Measurements from ENCODE around the gene SESN2.

The SESN2 gene

DNA sequence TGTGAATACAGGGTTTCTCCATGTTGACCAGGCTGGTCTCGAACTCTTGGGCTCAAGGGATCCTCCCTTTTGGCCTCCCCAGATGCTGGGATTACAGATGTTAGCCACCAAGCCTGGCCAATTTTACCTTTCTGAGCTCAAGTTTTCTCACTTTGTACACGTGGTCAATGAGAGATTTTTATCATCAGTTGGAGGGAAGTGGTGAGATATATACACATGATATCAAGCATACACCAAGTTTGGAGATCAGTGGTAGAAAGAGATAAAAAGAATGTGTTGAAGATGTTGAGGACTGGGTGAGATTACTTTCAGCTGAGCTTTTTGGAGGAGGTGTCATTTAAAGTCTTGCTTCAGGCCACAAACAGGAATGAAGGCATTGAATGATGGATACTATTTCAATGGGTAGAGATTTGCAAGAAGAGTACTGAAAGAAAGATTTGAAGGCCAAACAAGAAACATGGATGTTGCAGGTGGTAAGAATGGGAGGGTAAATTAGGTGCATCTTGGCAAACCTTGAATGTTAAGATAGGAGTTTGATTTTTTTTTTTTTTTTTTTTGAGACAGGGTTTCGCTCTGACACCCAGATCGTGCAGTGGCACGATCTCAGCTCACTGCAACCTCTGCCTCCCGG is 3.0 kb upstream of the SESN2 start:
- no peak for DNase-seq

DNA sequence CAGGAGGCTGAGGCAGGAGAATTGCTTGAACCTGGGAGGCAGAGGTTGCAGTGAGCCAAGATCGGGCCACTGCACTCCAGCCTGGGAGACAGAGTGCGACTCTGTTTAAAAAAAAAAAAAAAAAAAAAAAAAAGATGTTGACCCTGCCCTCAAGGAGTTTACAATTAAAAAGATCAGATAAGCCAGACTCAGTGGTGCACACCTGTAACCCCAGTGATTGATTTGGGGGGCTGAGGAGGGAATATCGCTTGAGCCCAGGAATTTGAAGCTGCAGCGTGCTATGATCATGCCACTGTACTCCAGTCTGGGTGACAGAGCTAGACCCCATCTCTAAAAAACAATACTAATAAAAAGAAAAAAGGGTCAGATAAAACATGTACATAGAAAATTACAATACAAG is 1.6 kb upstream of the SESN2 start:
- DNase-seq, result no peak

DNA sequence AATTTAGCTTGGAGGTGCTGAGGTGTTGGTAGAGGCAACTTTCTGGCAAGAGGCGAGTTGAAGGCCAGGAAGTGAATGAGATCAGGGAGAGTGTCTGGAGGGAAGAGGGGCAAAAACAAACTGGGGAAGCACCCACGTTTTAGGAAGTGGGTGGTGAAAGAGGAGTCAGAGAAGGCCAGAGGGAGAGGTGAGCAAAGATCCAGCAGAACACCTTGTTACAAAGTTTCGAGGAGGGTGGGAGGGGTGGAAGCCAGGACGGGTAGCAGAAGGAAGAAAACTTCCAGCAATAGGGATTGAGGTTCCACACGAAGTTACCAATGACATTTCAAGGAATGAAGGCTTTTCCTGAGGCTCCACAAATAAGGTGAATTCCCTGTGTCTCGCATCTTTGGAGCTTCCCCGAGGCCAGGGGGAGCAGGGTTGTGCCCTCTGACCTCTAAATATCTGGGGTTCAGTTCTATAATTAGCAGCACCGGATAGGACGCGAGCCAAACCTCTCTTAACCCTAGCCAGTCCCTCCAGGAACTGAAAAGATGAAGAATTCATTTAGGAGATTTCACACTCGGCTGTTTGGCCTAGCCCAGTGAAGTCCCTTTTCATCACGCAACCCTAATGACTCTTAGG is 578 bp upstream of the SESN2 start:
- no peak for DNase-seq

DNA sequence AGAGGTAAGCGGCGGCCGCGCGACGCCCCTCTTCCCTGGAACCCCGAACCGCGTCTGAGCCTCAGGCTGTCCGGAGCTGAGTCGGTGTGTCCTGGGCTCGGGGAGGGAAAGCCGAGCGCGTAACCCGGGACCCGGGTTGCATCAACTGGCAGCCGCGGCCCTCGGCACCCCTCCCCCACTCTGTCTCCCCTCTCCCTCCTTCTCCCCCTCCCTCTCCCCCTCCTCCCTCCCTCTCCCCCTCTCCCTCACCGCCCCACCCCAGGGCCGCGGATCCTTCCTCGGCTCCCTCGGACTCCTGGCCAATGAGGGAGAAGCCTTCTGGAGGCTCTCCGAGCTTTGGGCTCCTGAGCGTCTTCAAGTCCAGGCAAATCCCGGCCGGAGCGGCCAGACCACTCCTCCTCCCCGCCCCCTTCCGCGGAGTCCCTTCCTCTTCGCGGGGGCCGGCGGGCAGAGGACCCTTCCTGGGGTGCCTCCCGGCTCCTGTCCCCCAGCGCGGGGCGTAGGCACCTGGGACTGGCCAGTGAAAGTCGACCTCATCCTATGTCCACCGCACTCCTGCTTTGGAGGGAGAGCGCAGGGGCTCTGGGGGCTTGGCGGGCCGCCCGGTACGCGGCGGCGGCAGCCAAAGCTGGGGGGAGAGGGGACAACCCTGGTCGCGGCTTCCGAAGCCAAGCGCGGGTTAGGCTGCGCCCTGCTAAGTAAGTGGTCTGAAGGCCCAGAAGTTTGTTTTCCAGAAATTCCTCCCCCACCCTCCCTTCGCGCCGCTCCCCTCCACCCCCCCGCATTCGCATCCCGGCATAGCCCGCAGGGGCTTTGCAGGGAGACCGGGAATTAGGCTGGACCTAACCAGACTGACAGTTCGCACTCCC is 850 bp downstream of the SESN2 start:
- DNase-seq, result peak; percentile 40

DNA sequence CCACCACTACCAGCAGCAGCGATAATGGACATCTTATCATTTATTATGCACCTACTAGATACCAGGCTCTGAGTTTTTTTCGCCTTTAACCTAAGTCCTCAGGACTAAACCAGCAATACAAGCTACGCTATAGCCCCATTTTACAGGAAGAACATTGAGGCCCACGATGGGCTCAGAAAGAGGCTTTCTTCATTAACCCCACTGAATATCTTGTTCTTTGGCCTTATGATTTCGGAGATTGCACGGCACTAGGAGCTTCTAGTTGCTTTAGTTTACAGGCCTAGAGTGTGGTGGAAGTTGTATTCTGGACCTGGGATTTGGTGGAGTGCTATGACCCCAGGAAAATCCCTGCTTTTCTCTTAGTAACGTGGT is 1.5 kb downstream of the SESN2 start:
- DNase-seq, result no peak

DNA sequence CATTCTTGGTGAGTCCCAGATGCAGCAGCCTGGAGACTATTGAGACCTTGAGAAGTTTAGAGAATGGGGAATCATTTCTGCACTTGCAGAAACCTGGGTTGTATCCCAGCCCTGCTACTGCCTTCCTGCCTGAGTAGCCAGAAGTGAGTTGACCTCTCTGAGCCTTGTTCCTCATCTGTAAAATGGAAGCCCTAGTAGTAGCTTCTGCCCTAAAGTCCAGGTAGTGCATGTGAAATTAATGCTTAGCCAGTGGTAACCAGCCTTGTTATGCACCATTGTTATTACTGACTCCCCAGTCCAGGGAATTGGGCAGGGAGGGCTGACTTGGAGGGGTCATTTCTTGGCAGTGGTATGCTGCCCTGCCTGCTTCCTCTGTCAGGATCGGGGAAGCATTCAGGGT is 5.6 kb downstream of the SESN2 start:
- no peak for DNase-seq

DNA sequence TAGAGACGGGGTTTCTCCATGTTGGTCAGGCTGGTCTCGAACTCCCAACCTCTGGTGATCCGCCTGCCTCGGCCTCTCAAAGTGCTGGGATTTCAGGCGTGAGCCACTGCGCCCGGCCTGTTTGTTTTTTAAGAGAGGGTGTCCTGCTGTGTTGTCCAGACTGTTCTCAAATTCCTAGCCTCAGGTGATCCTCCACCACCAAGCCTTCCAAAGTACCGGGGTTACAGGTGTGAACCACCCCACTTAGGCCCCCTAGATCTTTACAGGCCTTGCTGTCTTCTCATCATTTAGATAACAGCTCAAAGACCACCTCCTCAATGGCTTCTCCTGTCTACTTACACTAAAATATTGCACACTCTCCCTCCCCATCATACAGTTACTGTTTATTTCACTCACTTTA is 6.3 kb downstream of the SESN2 start:
- DNase-seq, result no peak

DNA sequence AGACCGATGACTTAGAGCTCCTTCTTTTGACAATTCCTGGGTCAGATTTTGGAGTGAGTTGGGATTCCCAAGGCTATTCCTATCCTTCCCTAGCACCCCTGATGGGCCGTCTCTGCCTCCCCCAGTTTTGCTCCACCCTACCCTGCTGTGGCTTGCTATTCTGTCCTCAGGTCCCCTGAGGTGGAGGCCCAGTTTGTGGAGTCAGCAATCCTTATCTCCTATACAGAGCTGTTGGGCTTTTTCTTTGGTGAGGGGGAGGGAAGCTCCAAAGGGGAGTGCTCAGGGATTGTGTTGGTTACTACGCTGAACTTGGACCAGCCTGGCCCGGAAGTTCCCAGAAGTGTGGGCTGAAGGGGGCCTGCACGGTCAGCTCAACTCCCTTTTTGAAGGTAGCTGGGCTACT is 7.6 kb downstream of the SESN2 start:
- DNase-seq, result no peak

DNA sequence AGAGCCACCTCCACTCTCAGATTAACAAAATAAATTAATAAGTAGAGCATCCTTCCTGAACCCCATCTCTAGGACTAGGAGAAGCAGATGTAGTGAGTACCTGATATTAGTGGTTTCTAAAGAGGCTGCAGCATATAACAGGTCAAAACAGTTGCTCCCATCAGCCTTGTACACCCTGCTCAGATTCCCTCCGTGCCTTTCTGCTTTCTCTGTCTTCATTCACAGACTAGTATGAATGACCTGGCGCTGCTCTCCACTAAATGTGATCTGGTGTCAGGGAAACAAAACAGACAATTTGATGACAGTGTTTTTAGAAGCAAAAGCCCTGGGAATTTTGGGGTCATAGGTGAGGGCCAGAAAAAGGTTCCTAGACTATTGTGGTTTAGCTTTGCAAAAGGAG is 8.3 kb downstream of the SESN2 start:
- DNase-seq, result no peak

DNA sequence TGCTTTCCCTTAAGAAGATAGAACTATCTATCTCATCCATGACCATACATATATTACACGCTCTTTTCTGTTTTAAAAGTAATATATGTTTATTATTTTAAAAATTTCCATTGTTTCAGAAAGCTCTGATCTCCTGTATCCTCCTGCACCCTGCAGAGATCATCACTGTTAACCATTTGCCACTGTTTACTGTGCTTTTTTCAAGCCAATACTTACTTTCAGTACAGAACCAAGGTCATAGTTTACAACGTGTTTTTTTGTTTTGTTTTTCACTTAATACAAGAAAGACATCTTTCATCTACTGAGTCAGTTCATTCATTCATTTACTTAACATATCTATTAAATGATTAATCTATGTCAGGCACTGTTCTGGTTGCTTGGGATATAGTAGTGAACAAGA is 10.2 kb downstream of the SESN2 start:
- DNase-seq, result no peak

DNA sequence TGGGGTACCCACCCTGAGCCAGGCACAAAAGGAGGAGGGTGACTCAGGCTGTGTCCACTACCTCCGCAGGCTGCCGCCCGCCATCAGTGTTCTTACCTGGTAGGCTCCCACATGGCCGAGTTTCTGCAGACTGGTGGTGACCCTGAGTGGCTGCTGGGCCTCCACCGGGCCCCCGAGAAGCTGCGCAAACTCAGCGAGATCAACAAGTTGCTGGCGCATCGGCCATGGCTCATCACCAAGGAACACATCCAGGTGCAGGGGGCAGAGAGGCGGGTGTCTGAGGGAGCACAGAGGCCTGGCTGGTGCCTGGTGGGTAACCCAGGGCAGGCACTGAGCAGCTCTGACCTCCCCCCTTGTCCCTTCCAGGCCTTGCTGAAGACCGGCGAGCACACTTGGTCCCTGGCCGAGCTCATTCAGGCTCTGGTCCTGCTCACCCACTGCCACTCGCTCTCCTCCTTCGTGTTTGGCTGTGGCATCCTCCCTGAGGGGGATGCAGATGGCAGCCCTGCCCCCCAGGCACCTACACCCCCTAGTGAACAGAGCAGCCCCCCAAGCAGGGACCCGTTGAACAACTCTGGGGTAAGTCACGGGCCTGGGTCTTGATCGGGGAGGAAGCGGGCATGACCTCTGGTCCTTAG is 13.0 kb downstream of the SESN2 start:
- no peak for DNase-seq

DNA sequence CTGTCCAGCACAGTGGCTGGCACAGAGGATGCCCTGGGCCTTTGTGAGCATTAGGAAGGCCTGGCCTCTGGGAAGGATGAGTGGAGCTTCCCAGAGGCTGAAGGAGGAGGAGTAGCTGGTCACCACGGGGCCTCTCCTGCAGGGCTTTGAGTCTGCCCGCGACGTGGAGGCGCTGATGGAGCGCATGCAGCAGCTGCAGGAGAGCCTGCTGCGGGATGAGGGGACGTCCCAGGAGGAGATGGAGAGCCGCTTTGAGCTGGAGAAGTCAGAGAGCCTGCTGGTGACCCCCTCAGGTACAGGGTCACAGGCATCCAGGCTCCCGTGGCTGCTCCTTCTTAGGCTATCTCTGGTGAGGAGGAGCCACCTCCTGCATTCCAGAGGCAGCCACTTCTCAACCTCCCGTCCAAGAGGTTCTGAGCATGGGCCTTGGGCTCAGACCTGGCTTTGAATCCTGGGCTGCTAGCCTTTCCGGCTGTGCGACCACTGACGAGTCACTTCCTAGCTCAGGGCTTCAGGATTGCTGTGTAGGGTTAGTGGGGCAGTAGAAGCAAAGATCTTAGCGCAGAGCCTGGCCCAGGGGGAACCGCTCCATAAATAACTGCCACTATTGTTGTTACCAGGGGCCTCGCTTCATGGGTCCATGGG is 14.0 kb downstream of the SESN2 start:
- no peak for DNase-seq

DNA sequence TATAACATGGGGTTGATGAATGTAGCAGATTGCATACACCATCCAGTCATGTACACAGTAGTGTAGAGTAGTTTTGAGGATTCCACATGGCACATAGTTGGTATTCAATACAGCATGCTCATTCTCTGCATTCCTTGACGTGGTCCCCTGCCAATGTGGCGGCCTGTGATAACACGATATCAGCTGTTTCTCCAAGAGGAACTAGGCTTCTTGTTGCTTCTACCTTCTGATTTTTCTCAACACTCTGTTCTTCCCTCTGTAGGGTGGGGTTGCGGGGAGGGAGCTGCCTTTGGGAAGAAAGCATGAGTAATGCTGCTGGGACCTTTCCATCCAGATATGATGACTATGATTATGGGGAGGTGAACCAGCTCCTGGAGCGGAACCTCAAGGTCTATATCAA is 19.4 kb downstream of the SESN2 start:
- no peak for DNase-seq

DNA sequence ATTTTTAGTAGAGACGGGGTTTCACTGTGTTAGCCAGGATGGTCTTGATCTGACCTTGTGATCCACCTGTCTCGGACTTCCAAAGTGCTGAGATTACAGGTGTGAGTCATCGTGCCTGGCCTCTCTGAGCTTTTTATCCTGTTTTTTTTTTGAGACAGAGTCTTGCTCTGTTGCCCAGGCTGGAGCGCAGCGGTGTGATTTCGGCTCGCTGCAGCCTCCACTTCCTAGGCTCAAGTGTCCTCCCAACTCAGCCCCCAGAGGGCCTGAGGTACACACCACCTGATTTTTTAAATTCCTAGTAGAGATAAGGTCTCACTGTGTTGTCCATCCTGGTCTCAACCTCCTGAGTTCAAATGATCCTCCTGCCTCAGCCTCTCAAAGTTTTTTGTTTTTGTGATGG is 20.4 kb downstream of the SESN2 start:
- DNase-seq, result no peak

DNA sequence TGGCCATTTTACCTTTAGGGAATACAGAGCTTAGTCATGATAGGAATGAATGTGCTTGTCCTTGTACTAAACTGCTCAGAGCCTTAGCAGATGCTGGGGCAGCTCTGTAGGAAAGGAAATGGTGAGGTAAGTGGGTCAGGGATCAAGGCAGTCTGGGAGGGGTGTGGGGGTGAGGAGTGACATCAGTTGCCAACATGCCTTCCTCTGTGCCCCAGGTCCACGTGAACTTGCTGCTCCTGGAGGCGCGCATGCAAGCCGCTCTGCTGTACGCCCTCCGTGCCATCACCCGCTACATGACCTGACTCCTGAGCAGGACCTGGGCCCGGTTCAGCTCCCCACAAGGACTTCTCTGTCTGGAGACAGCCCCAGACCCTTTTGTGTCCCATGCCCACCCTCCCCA is 21.2 kb downstream of the SESN2 start:
- no peak for DNase-seq

DNA sequence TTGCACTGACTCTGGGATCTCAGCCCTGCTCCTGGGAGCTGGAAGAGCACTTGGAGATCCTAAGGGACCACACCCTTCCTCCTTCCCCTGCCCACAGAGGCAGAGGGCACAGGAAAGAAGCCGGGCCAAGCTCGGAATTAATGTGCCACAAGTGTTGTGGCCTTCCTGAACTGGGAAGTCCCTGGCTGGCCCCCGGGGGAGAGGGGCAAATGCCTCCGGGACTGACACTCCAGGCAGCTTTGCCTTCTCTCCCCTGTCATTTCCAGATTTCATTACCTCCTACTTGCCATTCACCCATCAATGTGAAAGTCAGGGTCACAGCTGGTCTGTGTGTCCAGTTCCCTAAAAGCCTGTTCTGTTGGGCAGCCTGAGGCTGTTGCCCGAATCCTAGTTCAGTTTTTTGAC is 21.7 kb downstream of the SESN2 start:
- no peak for DNase-seq

DNA sequence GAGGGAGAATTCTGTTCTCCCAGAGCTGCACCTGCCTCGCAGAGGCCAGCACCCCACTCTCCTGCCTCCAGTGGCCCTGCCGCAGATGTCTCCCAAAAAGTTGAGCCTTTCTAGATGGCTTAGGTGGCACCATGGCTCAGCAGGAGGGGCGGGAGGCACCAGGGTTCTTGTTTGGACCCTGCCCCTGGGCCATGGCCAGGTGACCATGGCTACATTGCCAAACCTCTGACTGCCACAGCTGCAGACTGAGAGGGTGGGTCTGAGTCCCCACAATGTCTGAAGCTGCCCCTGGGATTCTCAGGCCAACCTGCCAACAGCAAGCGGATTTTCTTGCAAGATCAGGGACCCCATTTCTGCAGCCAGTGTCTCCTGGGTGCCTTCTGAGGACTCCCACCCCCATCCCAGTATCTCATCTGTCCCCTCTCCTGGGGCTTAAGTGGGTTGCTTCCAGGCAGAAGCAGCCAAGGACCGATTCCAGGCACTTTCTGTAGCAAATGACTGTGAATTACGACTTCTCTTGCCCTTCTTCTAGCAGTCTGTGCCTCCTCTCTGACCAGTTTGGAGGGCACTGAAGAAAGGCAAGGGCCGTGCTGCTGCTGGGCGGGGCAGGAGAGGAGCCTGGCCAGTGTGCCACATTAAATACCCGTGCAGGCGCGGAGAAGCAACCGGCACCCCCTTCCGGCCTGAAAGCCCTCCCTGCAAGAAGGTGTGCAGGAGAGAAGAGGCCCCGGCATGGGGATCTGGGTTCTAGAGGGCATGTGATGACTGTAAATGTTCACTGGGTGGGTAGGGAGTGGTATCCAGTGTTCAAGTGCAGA is 22.5 kb downstream of the SESN2 start:
- no peak for DNase-seq

DNA sequence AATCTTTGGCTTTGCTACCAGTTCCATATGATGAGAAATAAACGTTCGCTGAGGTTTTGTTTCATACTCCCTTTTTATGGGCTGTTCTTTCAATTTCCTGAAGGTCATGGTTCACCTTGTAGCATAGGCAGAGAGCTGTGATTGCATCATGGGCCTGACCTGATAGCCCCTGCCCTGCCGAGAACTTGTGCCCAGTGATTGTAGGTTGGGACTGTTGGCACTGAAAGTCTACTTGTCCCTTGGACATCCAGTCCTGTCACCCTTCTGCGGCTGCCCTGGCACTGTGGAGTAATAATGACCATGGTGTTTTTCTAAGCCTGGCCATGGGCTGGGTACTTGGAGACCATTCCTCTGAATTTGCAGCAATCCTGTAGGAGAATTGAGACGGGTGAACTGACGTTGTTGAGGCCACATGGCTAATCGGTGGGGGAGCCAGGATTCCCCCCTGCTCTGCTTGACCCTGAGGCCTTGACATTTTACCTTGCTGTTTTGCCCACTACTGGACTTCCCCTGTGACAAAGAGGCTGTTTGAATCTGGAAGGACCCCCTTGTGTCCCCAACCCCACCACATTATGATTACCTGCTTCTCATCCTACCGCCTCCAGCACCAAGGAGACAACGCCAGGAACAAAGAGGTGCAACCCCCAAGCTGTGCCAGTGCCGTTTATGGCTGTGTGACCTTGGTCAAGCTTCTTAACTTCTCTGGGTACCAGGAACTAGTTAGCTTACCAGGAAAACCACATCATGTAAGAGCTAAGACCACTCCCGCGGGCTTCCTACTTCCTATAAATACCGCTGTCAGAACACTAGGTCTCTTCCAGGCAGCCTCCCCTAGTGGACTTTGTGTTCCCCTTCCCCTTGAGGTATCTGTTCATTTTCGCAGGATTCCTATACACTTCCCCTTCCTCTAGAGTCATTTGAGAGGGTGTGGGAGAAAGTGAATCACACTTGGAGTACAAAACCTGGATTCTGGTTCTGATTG is 23.4 kb downstream of the SESN2 start:
- DNase-seq, result no peak

DNA sequence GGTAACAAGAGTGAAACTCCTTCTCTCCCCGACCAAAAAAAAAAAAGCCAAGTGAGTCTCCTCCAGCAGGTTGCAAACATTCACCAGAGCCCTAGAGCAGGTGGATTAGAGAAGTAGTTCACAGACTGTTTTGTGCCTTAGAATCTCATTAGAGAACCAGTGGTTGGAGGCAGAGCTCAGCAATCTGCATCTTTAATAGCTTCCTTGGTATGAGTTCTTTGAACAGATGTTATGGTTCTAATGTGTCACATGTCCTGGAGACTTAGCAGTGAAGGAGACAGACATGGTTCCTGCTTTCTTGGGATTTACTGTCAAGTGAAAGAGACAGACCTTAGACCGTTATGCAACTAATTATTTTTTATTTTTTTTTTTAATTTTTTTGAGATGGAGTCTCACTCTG is 26.8 kb downstream of the SESN2 start:
- DNase-seq, result no peak

DNA sequence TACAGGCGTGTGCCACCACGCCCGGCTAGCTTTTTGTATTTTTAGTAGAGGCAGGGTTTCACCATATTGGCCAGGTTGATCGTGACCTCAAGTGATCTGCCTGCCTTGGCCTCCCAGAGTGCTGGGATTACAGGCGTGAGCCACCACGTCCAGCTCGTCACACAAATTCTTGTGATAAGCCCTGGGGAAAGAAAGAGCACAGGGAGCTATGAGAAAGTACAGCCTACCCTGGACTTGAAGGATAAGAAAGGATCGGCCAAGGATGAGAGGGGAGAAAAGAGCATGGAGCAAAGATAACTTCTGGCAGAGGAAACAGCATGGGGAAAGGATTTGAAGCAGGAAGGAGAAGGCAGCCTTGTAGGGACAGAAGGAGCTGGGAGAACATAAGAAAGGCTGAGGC is 29.2 kb downstream of the SESN2 start:
- no peak for DNase-seq

DNA sequence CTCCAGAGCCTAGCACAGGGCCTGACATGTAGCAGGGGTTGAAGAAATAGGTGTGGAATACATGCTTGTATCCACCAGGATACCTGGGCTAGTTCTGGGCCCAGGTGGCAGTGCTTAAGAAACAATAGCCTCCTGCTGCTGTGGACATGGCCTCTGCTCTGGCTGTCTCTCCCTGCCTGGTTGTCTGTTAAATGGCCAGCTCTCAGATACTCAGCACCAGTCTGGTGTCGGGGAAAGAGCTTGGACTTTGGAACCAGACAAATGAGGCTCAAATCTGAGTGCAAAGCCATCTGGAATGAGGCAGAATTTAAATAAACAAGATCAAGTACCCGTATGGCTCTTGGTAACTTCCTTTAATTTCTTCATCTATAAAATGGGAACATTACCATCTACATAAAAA is 31.5 kb downstream of the SESN2 start:
- DNase-seq, result no peak
